NCI-H1092 (cell line): ENCODE results near the gene ACP1.
A peak's percentile ranks its signal among the peaks of the same experiment; 100 is the strongest.

Experiments
- DNase-seq: peaks from one replicate; lab custom pipeline; 2025; lab: John Stamatoyannopoulos, UW

Gene ACP1

GRCh38 chr2:280650-281110, 15.9 kb downstream of the ACP1 start:
- DNase-seq = no peak

GRCh38 chr2:281381-281780, 16.6 kb downstream of the ACP1 start:
- no peak for DNase-seq

GRCh38 chr2:282371-283263, 17.9 kb downstream of the ACP1 start:
- DNase-seq = no peak

GRCh38 chr2:283996-284794, 19.4 kb downstream of the ACP1 start:
- DNase-seq = no peak

GRCh38 chr2:284896-285492, 20.2 kb downstream of the ACP1 start:
- no peak for DNase-seq

- DNase-seq = no peak
Measured at GRCh38 chr2:285531-285930, 20.8 kb downstream of the ACP1 start.

GRCh38 chr2:286035-286434, 21.3 kb downstream of the ACP1 start:
- DNase-seq = no peak

- DNase-seq = no peak
Measured at GRCh38 chr2:286774-287392, 22.1 kb downstream of the ACP1 start.

- no peak for DNase-seq
Measured at GRCh38 chr2:287471-287885, 22.7 kb downstream of the ACP1 start.

- DNase-seq = no peak
Measured at GRCh38 chr2:287911-288757, 23.4 kb downstream of the ACP1 start, which contains the start of gene ALKAL2. ALKAL2 (minus strand) TSS chr2:288091; CDS start chr2:287835, 256 bp downstream.

- no peak for DNase-seq
Measured at GRCh38 chr2:288758-289361, 24.1 kb downstream of the ACP1 start.

- DNase-seq = no peak
Measured at GRCh38 chr2:289362-290089, 24.8 kb downstream of the ACP1 start.

- DNase-seq = peak; percentile 38
Measured at GRCh38 chr2:290090-290722, 25.5 kb downstream of the ACP1 start.

GRCh38 chr2:295090-295489, 30.3 kb downstream of the ACP1 start:
- DNase-seq = no peak

- DNase-seq = no peak
Measured at GRCh38 chr2:296354-296753, 31.6 kb downstream of the ACP1 start.

GRCh38 chr2:305366-305765, 40.6 kb downstream of the ACP1 start:
- DNase-seq = no peak

GRCh38 chr2:309148-309953, 44.6 kb downstream of the ACP1 start:
- DNase-seq = no peak

GRCh38 chr2:309954-310510, 45.3 kb downstream of the ACP1 start:
- no peak for DNase-seq
